GM19035 (cell line): Measurements from ENCODE around the gene PEX16.

Source experiments
- ATAC-seq: cut with Tn5 transposase; IDR thresholded peaks from one replicate; pipeline ENCODE4 v1.9.1; 2021; ENCODE audit not compliant: unreplicated experiment

Gene PEX16

DNA sequence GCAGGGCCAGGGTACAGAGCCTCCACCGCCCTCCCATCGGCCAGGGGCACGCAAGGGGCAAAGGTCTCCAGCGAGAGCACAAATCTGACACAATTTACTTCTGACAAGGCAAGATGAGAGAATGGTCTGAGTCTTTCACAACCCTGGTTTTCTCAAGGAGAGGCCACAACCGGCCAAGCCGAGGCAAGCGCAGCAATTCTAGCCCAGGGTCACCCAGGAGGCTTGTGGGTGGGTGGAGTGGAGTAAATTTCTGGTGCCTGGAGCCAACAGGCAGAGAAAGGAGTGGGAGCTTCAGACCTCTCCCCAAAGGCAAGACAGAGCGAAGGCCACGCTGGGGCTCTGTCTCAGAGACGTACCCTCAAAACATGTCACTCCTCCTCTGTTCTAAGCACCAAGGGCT, 14.1 kb upstream of the PEX16 start:
- no peak for ATAC-seq

GRCh38 chr11:45930951-45931570, 13.4 kb upstream of the PEX16 start:
- ATAC-seq: no peak

- peak; percentile 95 for ATAC-seq
These were observed 12.5 kb upstream of the PEX16 start for GRCh38 chr11:45930031-45930794.

DNA sequence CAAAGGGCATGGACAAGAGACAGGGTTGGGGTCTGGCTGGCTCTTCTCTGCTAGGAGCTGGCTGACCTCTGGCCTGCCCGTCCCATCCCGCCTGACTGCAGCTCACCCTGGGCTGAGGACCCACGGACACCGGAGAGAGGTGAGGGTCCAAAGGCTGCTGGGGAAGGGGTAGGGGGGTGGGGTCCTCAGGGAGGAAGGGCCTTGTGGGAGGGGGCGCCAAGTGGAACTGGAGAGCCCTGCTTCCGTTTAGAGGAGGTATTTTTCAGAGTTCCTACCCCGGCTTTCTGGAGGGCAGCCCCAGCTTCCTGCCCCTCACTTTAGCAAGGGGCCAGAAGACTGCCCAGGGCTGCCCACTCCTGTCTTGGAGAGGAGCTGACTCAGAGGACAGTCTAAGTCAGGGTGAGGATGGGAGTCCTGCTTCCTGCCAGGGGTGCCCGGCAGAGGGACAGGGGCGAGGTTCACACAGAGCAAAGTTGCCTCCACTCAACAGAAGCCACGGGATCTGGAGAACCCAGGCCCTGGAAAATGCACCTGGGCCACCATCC, 11.9 kb upstream of the PEX16 start:
- ATAC-seq: peak; percentile 3

DNA sequence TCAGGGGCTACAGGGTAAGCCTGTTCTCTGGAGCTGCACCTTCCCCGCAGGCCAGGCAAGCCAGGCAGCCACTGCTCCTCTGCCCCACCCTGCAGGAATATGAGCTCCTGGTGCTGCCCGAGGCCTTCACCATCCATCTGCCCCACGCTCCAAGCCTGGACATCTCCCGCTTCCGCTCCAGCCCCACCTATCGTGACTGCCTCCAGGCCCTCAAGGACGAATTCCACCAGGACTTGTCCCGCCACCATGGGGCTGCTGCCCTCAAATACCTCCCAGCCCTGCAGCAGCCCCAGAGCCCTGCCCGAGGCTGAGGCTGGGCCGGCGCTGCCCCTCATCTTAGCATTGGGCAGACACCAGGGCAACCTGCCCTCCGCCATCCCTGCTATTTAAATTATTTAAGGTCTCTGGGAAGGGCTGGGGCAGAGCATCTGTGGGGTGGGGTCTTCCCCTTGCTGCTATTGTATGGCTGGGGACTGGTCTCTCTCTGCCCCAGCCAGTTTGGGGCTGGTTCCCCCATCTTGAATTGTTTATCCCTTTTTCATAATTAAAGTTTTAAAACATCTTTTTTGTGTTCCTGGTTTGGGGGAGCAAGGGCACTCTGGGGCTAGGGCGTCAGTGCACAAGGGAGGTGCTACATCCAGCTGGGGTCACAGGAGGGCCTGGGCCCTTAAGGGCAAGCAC, 11.0 kb upstream of the PEX16 start:
- ATAC-seq: no peak

GRCh38 chr11:45927684-45928413, 10.2 kb upstream of the PEX16 start:
- ATAC-seq: no peak

- no peak for ATAC-seq
These were observed 9.6 kb upstream of the PEX16 start for GRCh38 chr11:45927332-45927683.

- ATAC-seq: no peak
These were observed 9.1 kb upstream of the PEX16 start for GRCh38 chr11:45926536-45927331.

DNA sequence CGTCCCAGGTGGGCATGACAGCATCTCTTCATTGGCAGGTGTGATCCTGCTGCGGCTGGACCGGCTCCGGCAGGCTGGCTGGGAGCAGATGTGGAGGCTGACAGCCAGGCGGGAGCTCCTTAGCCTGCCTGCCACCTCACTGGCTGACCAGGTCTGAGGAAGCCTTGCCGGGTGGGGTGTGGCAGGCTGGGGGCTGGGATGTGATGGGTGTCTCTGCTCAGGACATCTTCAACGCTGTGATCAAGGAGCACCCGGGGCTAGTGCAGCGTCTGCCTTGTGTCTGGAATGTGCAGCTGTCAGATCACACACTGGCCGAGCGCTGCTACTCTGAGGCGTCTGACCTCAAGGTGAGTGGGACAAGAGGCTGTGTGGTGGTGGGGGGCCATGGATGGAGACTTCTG, 8.3 kb upstream of the PEX16 start:
- no peak for ATAC-seq

DNA sequence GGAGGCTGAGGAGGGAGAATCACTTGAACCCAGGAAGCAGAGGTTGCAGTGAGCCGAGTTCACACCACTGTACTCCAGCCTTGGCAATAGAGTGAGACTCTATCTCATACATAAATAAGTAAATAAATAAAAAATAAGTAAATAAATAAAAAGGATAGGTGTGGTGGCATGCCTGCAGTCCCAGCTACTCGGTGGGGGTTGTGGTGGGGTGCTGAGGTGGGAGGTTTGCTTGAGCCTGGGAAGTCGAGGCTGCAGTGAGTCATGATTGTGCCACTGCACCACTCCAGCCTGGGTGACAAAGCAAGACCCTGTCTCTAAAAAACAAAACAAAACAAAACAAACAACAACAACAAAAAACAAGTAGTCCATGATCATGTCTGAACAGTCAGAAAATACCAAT, 7.9 kb upstream of the PEX16 start:
- ATAC-seq: no peak

- no peak for ATAC-seq
These were observed 7.2 kb upstream of the PEX16 start for GRCh38 chr11:45924927-45925326.

- no peak for ATAC-seq
These were observed 6.6 kb upstream of the PEX16 start for GRCh38 chr11:45924036-45924915.

DNA sequence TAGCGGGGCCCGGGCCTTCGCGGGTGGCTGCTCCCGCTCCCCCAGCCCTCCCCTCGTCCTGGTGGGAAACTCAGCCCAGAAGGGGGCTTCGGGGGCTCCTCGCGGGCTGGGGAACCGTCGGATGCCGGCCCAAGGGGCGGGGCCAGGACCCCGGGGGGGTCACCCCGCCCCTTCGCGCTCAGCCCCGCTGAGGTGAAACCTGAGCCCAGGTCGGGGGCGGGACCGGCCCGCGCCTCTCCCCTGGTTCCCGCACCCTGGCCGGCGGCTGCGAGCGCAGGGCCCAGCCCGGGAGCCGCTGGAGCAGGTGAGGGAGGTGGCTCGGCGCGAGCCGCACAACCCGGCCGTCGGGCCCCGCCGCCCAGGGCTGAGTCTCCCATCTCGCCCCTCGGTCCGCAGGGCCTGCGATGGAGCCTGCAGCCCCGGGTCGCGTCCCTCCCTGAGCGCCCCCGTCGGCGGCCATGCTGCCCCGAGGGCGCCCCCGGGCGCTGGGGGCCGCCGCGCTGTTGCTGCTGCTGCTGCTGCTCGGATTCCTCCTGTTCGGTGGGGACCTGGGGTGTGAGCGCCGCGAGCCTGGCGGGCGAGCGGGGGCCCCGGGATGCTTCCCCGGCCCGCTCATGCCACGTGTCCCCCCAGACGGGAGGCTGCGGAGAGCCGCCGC, 4.9 kb upstream of the PEX16 start, which contains the start of gene LARGE2:
Gene LARGE2 (plus strand): TSS at position 232 of the 658 bp plus-strand sequence. CDS start 227 bp downstream, at position 459.
- no peak for ATAC-seq

- ATAC-seq: no peak
These were observed 4.1 kb upstream of the PEX16 start for GRCh38 chr11:45921561-45922424.

DNA sequence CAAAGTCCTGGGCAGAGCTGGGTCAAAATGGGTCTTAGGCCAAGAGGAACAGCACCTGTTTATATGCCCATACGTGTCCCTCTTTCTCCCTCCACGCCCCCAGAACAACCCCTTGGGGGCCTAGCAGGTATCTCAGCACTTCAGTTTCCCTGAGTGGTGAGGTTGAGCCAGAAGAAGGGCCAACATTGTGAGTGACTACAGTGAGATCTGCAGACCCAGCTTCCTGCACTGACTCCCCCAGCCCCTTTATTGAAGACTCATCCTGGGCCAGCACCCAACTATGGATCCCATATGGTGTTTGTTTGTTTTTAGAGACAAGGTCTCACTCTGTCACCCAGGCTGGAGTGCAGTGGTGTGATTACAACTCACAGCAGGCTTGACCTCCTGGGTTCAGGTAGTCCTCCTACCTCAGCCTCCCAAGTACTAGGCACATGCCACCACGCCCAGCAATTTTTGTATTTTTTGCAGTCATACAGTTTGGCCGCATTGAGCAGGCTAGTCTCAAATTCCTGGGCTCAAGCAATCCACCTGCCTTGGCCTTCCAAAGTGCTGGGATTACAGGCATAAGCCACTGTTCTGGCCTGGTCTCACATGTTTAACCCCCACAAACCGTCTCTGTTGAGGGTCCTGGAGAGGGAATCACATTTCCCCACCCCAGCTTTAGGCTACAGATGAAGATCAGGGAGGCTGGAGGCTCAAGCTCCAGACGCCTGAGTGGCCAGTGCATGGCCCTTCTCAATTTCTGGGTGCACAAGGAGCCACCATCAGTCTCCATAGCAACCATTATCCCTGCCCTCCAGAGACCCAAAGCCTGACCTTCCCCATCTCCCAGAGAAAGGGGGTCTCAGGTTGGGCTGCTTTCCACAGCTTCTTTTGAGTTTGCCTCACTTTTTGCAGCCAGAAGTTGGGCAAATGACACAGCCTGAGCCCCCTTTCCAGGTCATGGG, 3.1 kb upstream of the PEX16 start:
- no peak for ATAC-seq

DNA sequence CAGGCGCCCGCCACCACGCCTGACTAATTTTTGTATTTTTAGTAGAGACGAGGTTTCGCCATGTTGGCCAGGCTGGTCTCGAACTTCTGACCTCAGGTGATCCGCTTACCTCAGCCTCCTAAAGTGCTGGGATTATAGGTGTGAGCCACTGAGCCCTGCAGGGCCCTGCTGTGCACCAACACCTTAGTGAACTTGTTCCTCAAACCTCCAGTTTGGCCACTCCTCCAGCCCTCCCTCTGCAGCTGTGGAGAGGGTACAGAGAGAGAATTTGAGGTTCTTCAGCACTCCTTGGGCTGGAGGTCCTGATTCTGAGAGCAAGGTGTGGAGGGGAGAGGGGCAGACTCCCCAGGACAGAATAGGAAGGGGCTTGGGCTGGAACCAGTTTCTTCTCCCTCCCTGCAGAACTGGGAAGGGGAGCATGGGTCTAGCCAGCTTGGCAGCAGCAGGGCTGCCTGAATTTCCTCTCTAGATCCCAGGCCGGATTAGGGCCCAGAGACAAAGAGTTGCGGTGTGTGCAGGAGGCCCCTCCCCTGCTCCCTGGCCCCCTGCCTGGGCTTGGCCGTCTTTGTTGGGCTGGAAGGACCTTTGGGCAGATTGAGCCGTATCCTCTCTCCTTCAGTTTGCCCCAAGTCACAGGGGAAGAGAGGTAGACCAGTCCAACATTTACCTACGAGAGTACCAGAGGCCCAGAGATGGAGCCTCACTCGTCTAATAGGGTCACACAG, 2.3 kb upstream of the PEX16 start:
- ATAC-seq: no peak
